Mesothelial cell of epicardium (in vitro differentiated cells): ENCODE measurements around the gene DDTL. TPM values are rescaled to one million over a fixed set of nuclear protein-coding genes. Genes with fewer than 3 reads are reported as not detected.

Experiments
- DNase-seq, 2 experiments: peaks; one replicate each; pipeline ENCODE4 v3.0.0; 2021; ENCODE audit warnings: low spot score in 2 of 2; ENCODE audit not compliant: unreplicated experiment in 2 of 2
- H3K27ac Mint-ChIP-seq: 2 replicates; pipeline ENCODE4 v1.8.0; 2021; ENCODE audit warnings: mixed read lengths
- H3K27me3 Mint-ChIP-seq: 2 replicates; pipeline ENCODE4 v1.8.0; 2021; ENCODE audit warnings: low read depth, mixed read lengths
- H3K36me3 Mint-ChIP-seq: 2 replicates; pipeline ENCODE4 v1.8.0; 2021; ENCODE audit warnings: mixed read lengths
- H3K4me1 Mint-ChIP-seq: 2 replicates; pipeline ENCODE4 v1.8.0; 2021; ENCODE audit warnings: mixed read lengths
- H3K4me3 Mint-ChIP-seq: 2 replicates; pipeline ENCODE4 v1.8.0; 2021; ENCODE audit warnings: mild to moderate bottlenecking, moderate library complexity, mixed read lengths
- H3K9me3 Mint-ChIP-seq: 2 replicates; pipeline ENCODE4 v1.8.0; 2021; ENCODE audit warnings: mixed read lengths
- CTCF ChIP-seq: fragments of 200-600 bp; sonication (generic); IDR thresholded peaks from one replicate; pipeline ENCODE4 v1.5.0; 2021; ENCODE audit warnings: antibody characterized with exemption; ENCODE audit not compliant: unreplicated experiment
- total RNA-seq: library from RNA; stranded (reverse); gene quantifications from 3 replicates; pipeline ENCODE4 v1.2.1, GENCODE V29; 2021

The DDTL gene
- total RNA-seq, 1 donor from 2014 or later = not detected

DNA sequence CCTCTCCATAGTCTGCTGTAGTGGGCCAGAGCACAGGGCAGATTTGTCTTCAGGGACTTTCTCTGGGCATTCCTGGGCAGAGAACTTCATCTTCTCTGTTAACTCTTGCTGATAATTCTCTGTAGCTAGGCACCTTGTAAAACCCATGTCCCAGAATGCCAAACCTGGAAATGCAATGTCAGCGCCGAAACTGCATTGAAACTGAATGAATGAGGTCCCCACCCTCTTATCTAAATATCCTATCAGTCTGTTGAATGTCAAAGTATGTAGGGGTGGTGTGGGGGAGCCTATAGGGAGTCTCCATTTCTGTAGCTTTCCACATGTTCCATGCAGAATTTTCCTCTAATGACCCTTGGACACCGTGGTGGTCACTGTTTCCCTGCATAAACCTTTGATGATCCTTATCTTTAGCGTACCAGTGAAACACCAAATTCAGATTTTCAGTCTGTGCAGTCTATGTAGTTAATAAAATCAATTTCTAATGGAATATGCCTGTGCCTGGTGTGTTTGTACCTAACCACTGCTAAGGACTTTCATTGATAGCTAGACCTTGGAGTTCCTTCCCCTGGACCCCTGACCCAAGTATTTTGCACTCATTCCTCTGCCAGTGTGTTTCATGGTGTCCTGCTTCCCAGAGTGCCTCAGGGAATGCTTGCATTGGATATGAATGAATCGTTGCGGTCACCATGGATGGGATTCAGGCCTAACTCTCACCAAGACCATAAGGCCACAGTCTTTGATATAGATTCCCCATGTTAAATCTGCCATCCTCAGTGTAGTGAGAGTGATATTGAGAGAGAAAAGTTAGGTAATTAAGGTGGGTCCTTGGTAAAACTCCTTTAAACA is 41.9 kb downstream of the DDTL start:
- DNase-seq = no peak
- Mint-ChIP-seq H3K4me3 (no peak overlapping the region), H3K4me1 (peaks cover 14% of the 10 kb centered on the region), H3K27ac (no peak overlapping the region), H3K27me3 (no peaks in the 10 kb centered on the region), H3K9me3 (no peaks in the 10 kb centered on the region), H3K36me3 (no peaks in the 10 kb centered on the region)
- no peak for TF ChIP-seq CTCF

DNA sequence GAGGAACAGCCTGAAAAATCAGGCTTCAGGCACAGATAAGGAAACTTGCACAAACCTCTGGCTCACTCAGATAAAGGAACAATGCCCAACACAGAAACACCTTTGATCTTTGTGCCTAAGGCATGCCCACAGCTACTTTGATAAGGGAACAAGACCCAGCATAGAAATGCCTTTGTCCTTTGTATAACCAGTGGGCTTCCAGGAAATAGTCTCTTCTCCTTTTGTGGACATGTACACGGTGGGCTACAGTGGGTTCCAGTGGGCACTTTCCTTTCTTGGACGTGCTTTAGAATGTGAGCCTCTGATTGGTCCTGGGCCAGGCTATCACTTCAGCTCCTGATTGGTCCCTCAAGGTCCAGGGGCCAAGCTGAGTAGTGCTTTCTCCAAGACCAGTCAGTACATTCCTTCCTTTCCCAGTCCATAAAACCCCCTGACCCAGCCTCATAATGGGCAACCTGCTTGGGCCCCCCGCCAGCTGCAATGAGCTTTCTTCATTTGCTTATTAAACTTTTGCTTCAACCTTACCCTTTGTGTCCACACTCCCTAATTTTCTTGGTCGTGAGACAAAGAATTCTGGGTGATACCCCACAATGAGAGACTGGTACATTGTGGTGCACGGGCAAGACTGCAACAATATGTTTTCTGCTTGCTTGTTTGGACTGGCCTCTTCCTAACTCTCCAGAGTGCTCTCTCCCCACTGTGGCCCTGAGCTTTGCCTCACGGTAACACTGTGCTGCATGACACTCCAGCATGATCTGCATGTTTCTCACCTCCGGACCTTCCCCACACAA is 42.7 kb downstream of the DDTL start:
- H3K27me3 Mint-ChIP-seq = no peaks in the 10 kb centered on the region
- H3K36me3 Mint-ChIP-seq = no peaks in the 10 kb centered on the region
- no peak for DNase-seq
- H3K27ac Mint-ChIP-seq = no peak overlapping the region
- peaks cover 16% of the 10 kb centered on the region for H3K4me1 Mint-ChIP-seq
- no peak for TF ChIP-seq CTCF
- H3K4me3 Mint-ChIP-seq = no peak overlapping the region
- H3K9me3 Mint-ChIP-seq = no peaks in the 10 kb centered on the region

DNA sequence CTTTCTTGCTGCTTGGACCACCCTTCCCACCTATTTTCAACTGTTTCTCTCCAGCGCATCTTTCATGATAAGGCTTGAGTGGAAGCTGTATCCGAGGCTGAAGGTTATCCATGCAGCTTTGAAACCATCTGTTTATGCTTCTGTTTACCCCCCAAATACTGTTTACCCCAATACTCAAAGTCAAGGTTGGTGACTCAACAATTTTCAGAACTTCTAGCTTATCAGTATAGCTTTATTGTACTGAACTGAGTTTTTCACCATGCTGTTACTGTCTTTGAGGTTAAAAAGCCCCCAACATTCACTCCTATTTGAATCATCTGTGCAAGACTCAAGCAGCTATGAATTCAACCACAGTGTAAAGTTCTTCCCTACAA is 43.3 kb downstream of the DDTL start:
- Mint-ChIP-seq H3K4me1 (peaks cover 16% of the 10 kb centered on the region), H3K9me3 (no peaks in the 10 kb centered on the region)
- no peak for TF ChIP-seq CTCF

DNA sequence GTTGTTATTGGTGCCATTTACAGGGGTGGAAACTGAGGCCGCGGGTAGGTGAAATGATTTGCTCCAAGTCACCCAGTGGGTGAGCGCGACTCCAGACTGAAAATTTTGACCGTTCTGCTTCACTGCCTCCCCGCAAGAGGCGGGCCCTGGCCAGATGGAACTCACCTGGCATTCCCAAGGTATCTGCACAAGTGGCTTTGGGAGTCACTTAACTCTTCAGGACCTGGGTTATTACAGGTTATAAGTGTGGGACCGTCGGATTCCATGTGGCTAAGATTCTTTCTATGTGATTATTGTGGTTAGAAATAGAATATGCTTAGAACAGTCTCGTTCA is 45.0 kb downstream of the DDTL start:
- H3K27ac Mint-ChIP-seq = peak overlapping the region; percentile 95
- no peak for DNase-seq
- H3K9me3 Mint-ChIP-seq = peaks cover 8% of the 10 kb centered on the region
- no peak for TF ChIP-seq CTCF
- H3K4me1 Mint-ChIP-seq = peaks cover 16% of the 10 kb centered on the region
- H3K27me3 Mint-ChIP-seq = no peaks in the 10 kb centered on the region
- peak overlapping the region; percentile 95 for H3K4me3 Mint-ChIP-seq
- peaks cover 3% of the 10 kb centered on the region for H3K36me3 Mint-ChIP-seq

More for the DNA sequence above, 43.3 kb downstream of the DDTL start:
- peak overlapping the region; percentile 26 for H3K27ac Mint-ChIP-seq
- no peaks in the 10 kb centered on the region for H3K27me3 Mint-ChIP-seq
- H3K36me3 Mint-ChIP-seq = no peaks in the 10 kb centered on the region
- peak overlapping the region; percentile 36 for H3K4me3 Mint-ChIP-seq
- no peak for DNase-seq

DNA sequence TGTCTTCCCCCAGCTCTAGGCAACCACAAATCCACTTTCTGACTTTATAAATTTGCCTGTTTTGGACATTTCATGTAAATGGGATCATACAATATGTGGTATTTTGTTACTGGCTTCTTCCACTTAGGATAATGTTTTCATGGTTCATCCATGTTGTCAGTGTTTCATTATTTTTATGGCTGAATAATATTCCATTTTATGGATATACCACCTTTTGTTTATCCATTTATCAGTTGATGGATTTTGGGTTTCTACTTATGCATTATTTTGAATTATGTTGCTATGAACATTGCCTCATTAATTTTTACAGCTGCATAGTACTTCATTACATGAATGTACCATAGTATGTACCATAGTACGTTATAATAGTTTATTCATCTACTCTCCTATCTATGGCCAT is 49.5 kb downstream of the DDTL start:
- DNase-seq = no peak
- no peak for TF ChIP-seq CTCF
- Mint-ChIP-seq H3K27me3 (no peaks in the 10 kb centered on the region), H3K4me3 (no peak overlapping the region), H3K36me3 (peaks cover 8% of the 10 kb centered on the region), H3K9me3 (peaks cover 8% of the 10 kb centered on the region), H3K4me1 (peaks cover 12% of the 10 kb centered on the region), H3K27ac (no peak overlapping the region)
